GM19463 (cell line): ENCODE data around the gene NAALADL2.
"Not testable (repeated sequence)": the region's sequence is repeated elsewhere in the genome, so short reads cannot be mapped to it uniquely, and the experiment has no call there.

Experiments
- ATAC-seq: cut with Tn5 transposase; IDR thresholded peaks from one replicate; pipeline ENCODE4 v1.9.1; 2021; ENCODE audit warnings: mild to moderate bottlenecking, moderate library complexity; ENCODE audit not compliant: unreplicated experiment

NAALADL2 gene

DNA sequence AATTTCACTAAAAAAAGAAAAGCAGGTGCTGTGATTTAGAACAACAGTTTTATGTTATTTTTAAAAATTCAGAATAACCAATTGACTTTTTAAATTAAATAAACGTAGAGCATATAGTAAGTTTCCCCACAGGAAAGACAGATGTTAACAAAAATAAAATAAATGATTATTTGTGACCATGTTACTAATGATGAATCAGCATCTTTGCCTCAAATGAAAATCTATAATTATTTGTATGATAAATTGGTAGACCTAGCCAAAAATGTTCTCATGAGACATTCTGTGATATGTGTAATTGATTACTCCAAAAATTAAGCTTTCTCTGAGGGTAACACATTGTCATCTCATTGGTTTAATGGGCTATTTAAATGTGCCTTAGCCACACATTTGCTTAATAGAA is 948.0 kb downstream of the NAALADL2 start:
- no peak for ATAC-seq

- ATAC-seq = no peak
Measured at GRCh38 chr3:175818811-175819464, 959.8 kb downstream of the NAALADL2 start.

GRCh38 chr3:175822766-175823491 is 963.8 kb downstream of the NAALADL2 start:
- ATAC-seq = not testable (repeated sequence)

DNA sequence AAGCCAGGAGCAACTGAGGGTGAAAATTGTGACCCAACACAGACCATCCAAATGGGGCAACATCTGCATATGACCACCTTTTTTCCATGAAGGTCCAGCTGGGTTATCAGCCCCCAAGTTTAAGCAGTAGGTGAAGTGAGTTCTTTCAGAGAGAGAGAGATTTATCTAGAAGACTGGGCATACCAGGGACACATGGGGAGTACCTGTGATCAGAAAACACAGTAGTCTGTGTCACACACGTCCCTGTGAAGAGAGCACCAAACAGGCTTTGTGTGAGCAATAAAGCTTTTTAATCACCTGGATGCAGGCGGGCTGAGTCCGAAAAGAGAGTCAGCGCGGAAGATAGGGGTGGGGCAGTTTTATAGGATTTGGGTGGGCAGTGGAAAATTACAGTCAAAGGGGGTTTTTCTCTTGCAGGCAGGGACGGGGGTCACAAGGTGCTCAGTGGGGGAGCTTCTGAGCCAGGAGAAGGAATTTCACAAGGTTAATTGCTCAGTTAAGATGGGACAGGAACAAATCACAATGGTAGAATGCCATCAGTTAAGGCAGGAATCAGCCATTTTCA is 966.0 kb downstream of the NAALADL2 start:
- ATAC-seq = not testable (repeated sequence)

DNA sequence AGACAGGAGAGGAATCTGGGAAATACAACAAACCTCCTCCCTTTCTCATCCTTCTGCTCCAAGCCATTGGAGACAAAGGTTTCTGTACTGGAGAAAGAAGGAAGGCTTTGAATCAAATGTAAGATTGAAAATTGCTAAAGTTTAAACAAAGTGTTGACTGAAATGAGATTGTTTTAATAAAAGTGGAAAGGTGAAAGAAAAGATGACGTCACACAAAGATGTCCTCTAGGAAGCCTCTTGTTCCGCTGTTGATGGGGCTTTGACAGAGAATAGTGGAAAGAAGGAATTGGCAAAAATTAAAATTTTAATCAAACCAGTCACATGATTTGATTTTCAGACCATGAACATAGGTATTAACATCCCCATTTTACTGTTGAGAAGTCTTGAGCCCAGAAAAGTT is 967.6 kb downstream of the NAALADL2 start:
- no peak for ATAC-seq

DNA sequence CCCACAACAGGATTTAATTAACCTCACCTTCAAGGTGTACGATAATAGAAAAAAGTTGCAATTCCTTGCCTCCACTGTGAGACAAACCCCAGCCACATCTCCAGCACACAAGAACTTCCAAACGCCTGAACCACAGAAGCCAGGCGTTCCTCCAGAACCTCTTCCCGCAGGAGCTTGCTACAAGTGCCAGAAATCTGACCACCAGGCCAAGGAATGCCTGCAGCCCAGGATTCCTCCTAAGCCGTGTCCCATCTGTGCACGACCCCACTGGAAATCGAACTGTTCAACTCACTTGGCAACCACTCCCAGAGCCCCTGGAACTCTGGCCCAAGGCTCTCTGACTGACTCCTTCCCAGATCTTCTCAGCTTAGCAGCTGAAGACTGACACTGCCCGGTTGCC is 970.7 kb downstream of the NAALADL2 start:
- ATAC-seq = not testable (repeated sequence)

DNA sequence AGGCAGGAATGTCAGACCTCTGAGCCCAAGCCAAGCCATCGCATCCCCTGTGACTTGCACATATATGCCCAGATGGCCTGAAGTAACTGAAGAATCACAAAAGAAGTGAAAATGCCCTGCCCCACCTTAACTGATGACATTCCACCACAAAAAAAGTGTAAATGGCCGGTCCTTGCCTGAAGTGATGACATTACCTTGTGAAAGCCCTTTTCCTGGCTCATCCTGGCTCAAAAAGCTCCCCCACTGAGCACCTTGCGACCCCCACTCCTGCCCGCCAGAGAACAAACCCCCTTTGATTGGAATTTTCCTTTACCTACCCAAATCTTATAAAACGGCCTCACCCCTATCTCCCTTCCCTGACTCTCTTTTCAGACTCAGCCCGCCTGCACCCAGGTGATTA is 976.6 kb downstream of the NAALADL2 start:
- not testable (repeated sequence) for ATAC-seq

DNA sequence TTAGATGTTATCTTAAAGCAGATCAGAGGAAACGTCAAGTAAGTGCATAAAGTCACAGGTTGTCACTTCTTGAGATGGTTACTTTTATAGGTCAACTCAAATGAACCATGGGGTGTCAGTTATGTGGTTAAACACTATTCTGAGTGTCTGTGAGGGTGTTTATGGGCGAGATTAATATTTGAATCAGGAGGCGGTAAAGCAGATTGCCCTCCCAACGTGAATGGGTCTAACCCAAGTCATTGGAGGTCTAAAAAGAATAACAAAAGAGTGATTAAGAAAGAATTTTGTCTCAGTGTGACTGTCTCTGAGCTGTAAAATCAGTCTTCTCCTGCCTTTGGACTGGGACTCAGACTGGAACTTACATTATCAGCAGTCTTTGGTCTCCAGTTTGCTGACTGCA is 977.5 kb downstream of the NAALADL2 start:
- ATAC-seq = no peak

- no peak for ATAC-seq
Measured at GRCh38 chr3:175837962-175838361, 978.8 kb downstream of the NAALADL2 start.

DNA sequence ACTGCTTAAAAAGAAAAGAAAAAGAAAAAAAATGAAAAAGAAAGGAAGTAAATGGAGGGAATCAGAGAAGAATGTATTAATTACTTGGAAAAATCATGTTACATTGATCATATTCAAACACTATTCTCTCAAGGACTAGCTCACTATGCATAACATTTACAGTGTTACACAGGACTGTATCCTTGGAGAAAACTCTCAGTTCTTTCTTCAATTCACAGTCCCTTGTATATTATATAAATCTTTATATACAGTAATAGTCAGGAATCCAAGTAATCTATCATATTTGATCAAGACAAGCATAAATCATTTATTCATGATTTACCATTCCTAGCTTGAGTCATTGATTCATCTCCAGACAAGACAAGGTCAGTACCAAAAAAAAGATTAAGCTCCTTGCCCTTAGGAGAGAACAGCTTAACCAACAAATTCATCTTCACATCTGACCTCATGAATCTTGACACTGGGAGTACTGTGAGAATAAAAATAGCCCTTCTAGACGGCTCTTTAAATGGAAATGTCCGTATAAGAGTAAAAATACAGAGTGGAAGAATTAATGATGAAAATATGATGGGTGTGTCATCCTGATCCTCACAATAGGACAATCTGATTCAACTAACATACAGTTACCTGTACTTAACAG is 980.4 kb downstream of the NAALADL2 start:
- no peak for ATAC-seq

DNA sequence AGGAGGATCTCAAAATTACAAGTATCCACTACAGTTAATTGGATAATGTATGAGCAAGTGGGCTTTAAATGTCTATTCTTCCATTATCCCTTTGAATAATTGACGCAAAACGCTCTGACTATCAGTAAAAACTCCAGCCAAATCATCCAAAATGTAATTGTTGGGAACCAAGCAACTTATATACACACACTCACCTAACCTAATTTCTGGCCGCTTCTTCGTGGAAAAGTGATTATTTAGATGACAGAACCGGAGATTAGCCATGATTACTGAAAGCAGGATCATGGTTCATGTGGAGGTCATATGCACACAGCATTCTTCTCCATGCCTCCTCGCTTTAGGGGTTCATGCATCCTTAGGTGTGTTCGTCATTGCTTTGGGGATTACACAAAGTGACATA is 992.4 kb downstream of the NAALADL2 start:
- no peak for ATAC-seq

GRCh38 chr3:175852560-175852959 is 993.4 kb downstream of the NAALADL2 start:
- ATAC-seq = no peak

GRCh38 chr3:175857666-175858270 is 998.6 kb downstream of the NAALADL2 start:
- no peak for ATAC-seq
